Measurements from ENCODE around the gene FAM168A. TPM values are rescaled to one million over a fixed set of nuclear protein-coding genes. Genes with fewer than 3 reads are reported as not detected.

Gene FAM168A
- total RNA-seq, 4 donors from 2014 or later = 22.2 to 35.7 (median 30.4) TPM

GRCh38 chr11:73365352-73366264, 232.3 kb downstream of the FAM168A start:
- H3K4me3 ChIP-seq = no peak overlapping the region
- DNase-seq = no peak
- no peaks in the 10 kb centered on the region for H3K9me3 ChIP-seq
- H3K27ac ChIP-seq = peak overlapping the region in 2 of 4 donors; percentile 40 to 66
- H3K4me1 ChIP-seq = peaks cover 0 to 12% (median 5%) of the 10 kb centered on the region in 4 donors
- TF ChIP-seq POLR2A (IDR thresholded peaks at IDR 0.05) (no peak), CTCF (IDR thresholded peaks at IDR 0.05) (no peak)
- no peaks in the 10 kb centered on the region for H3K27me3 ChIP-seq
- peaks cover 0 to 30% (median 0%) of the 10 kb centered on the region in 3 donors for H3K36me3 ChIP-seq

GRCh38 chr11:73363147-73363546, 234.8 kb downstream of the FAM168A start:
- H3K36me3 ChIP-seq = peaks cover 0 to 41% (median 0%) of the 10 kb centered on the region in 3 donors
- DNase-seq = no peak
- H3K4me3 ChIP-seq = no peak overlapping the region
- H3K4me1 ChIP-seq = peaks cover 0 to 12% (median 5%) of the 10 kb centered on the region in 4 donors
- H3K27ac ChIP-seq = no peak overlapping the region
- no peaks in the 10 kb centered on the region for H3K9me3 ChIP-seq
- no peaks in the 10 kb centered on the region for H3K27me3 ChIP-seq
- TF ChIP-seq CTCF (IDR thresholded peaks at IDR 0.05) (no peak), POLR2A (IDR thresholded peaks at IDR 0.05) (no peak)

GRCh38 chr11:73361953-73362776, 235.7 kb downstream of the FAM168A start:
- no peaks in the 10 kb centered on the region for H3K27me3 ChIP-seq
- no peak for TF ChIP-seq CTCF (IDR thresholded peaks at IDR 0.05)
- TF ChIP-seq POLR2A (IDR thresholded peaks at IDR 0.05) = no peak
- DNase-seq = no peak
- H3K4me3 ChIP-seq = no peak overlapping the region
- peaks cover 0 to 47% (median 0%) of the 10 kb centered on the region in 3 donors for H3K36me3 ChIP-seq
- H3K27ac ChIP-seq = no peak overlapping the region
- peaks cover 0 to 9% (median 2%) of the 10 kb centered on the region in 4 donors for H3K4me1 ChIP-seq
- no peaks in the 10 kb centered on the region for H3K9me3 ChIP-seq

- peaks cover 0 to 47% (median 0%) of the 10 kb centered on the region in 3 donors for H3K36me3 ChIP-seq
- no peak for DNase-seq
- H3K9me3 ChIP-seq = no peaks in the 10 kb centered on the region
- TF ChIP-seq POLR2A (IDR thresholded peaks at IDR 0.05) = no peak
- TF ChIP-seq CTCF (IDR thresholded peaks at IDR 0.05) = no peak
- H3K4me1 ChIP-seq = no peaks in the 10 kb centered on the region
- H3K27me3 ChIP-seq = no peaks in the 10 kb centered on the region
- no peak overlapping the region for H3K4me3 ChIP-seq
- H3K27ac ChIP-seq = no peak overlapping the region
Observed at GRCh38 chr11:73360743-73361369, 237.1 kb downstream of the FAM168A start.

Measured in Peyer's patch (tissue), 4 donors.